HUES48 (cell line): Measurements from ENCODE around the gene FAM13A.
"Not testable (repeated sequence)": the region's sequence is repeated elsewhere in the genome, so short reads cannot be mapped to it uniquely, and the experiment has no call there.

ENCODE experiments used
- H3K27ac ChIP-seq: one replicate; pipeline ENCODE4 v1.7.0; 2013; ENCODE audit warnings: low read depth, low read length, inconsistent platforms
- H3K27me3 ChIP-seq: 2 replicates; pipeline ENCODE4 v1.6.1; 2013; ENCODE audit warnings: mild to moderate bottlenecking, low read length; ENCODE audit not compliant: control insufficient read depth, insufficient read depth
- H3K36me3 ChIP-seq: 2 replicates; pipeline ENCODE4 v1.6.1; 2013; ENCODE audit warnings: low read length; ENCODE audit not compliant: control insufficient read depth, insufficient read depth
- H3K4me1 ChIP-seq: 2 replicates; pipeline ENCODE4 v1.6.1; 2013; ENCODE audit warnings: mild to moderate bottlenecking, low read length; ENCODE audit not compliant: control insufficient read depth, insufficient read depth
- H3K4me3 ChIP-seq: 2 replicates; pipeline ENCODE4 v1.5.1; 2013; ENCODE audit warnings: mild to moderate bottlenecking, low read depth, low read length
- H3K9ac ChIP-seq: 2 replicates; pipeline ENCODE4 v1.6.1; 2013; ENCODE audit warnings: mild to moderate bottlenecking, low read depth, low read length, moderate library complexity
- H3K9me3 ChIP-seq: 2 replicates; pipeline ENCODE4 v1.6.1; 2013; ENCODE audit warnings: low read length; ENCODE audit not compliant: control insufficient read depth, insufficient read depth

FAM13A gene

GRCh38 chr4:88853583-88853982 lies 203.4 kb downstream of the FAM13A start:
- H3K27ac ChIP-seq, H3K4me3 ChIP-seq, H3K4me1 ChIP-seq, H3K9ac ChIP-seq, H3K9me3 ChIP-seq, H3K36me3 ChIP-seq, H3K27me3 ChIP-seq: not testable (repeated sequence)

- Histone ChIP-seq H3K9me3 (no peaks in the 10 kb centered on the region), H3K27me3 (no peaks in the 10 kb centered on the region), H3K9ac (no peak overlapping the region), H3K27ac (no peak overlapping the region), H3K4me3 (no peak overlapping the region), H3K36me3 (no peaks in the 10 kb centered on the region; the same call in 1 of the 2 replicates), H3K4me1 (peaks cover 7% of the 10 kb centered on the region; the same call in 1 of the 2 replicates)
These were observed 210.7 kb downstream of the FAM13A start for GRCh38 chr4:88846206-88846790.

- H3K27ac ChIP-seq, result no peak overlapping the region
- H3K9me3 ChIP-seq, result no peaks in the 10 kb centered on the region
- H3K4me1 ChIP-seq, result peaks cover 7% of the 10 kb centered on the region; the same call in 1 of the 2 replicates
- H3K4me3 ChIP-seq, result no peak overlapping the region
- H3K9ac ChIP-seq, result no peak overlapping the region
- H3K27me3 ChIP-seq, result no peaks in the 10 kb centered on the region
- no peaks in the 10 kb centered on the region; the same call in 1 of the 2 replicates for H3K36me3 ChIP-seq
These were observed 213.8 kb downstream of the FAM13A start for GRCh38 chr4:88843067-88843685.

GRCh38 chr4:88841635-88842034 lies 215.3 kb downstream of the FAM13A start:
- H3K4me3 ChIP-seq, result no peak overlapping the region
- no peaks in the 10 kb centered on the region for H3K27me3 ChIP-seq
- no peaks in the 10 kb centered on the region for H3K9me3 ChIP-seq
- H3K4me1 ChIP-seq, result peaks cover 7% of the 10 kb centered on the region; the same call in 1 of the 2 replicates
- H3K27ac ChIP-seq, result no peak overlapping the region
- no peak overlapping the region for H3K9ac ChIP-seq
- H3K36me3 ChIP-seq, result no peaks in the 10 kb centered on the region; the same call in 1 of the 2 replicates

- H3K27me3 ChIP-seq, result no peaks in the 10 kb centered on the region
- H3K36me3 ChIP-seq, result no peaks in the 10 kb centered on the region
- H3K27ac ChIP-seq, result no peak overlapping the region
- no peak overlapping the region for H3K4me3 ChIP-seq
- H3K9ac ChIP-seq, result no peak overlapping the region
- H3K9me3 ChIP-seq, result no peaks in the 10 kb centered on the region
- H3K4me1 ChIP-seq, result no peaks in the 10 kb centered on the region
These were observed 220.8 kb downstream of the FAM13A start for GRCh38 chr4:88836216-88836615.

- Histone ChIP-seq H3K9ac (no peak overlapping the region), H3K27ac (no peak overlapping the region), H3K4me1 (no peaks in the 10 kb centered on the region), H3K9me3 (no peaks in the 10 kb centered on the region), H3K4me3 (no peak overlapping the region), H3K36me3 (no peaks in the 10 kb centered on the region), H3K27me3 (no peaks in the 10 kb centered on the region)
These were observed 226.0 kb downstream of the FAM13A start for GRCh38 chr4:88831031-88831430.

- no peaks in the 10 kb centered on the region for H3K9me3 ChIP-seq
- H3K9ac ChIP-seq, result no peak overlapping the region
- H3K4me1 ChIP-seq, result no peaks in the 10 kb centered on the region
- no peak overlapping the region for H3K27ac ChIP-seq
- no peaks in the 10 kb centered on the region for H3K27me3 ChIP-seq
- no peak overlapping the region for H3K4me3 ChIP-seq
- no peaks in the 10 kb centered on the region for H3K36me3 ChIP-seq
These were observed 226.4 kb downstream of the FAM13A start for GRCh38 chr4:88830598-88830997.

- no peak overlapping the region for H3K4me3 ChIP-seq
- no peaks in the 10 kb centered on the region for H3K27me3 ChIP-seq
- H3K4me1 ChIP-seq, result peaks cover 2% of the 10 kb centered on the region; the same call in 1 of the 2 replicates
- H3K36me3 ChIP-seq, result no peaks in the 10 kb centered on the region
- no peak overlapping the region for H3K27ac ChIP-seq
- no peaks in the 10 kb centered on the region for H3K9me3 ChIP-seq
- no peak overlapping the region for H3K9ac ChIP-seq
These were observed 228.0 kb downstream of the FAM13A start for GRCh38 chr4:88828842-88829571.

- no peak overlapping the region for H3K4me3 ChIP-seq
- H3K4me1 ChIP-seq, result peaks cover 12% of the 10 kb centered on the region
- H3K36me3 ChIP-seq, result no peaks in the 10 kb centered on the region
- no peak overlapping the region for H3K27ac ChIP-seq
- H3K9ac ChIP-seq, result no peak overlapping the region
- H3K9me3 ChIP-seq, result no peaks in the 10 kb centered on the region
- no peaks in the 10 kb centered on the region for H3K27me3 ChIP-seq
These were observed 229.5 kb downstream of the FAM13A start for GRCh38 chr4:88827442-88827841.

- Histone ChIP-seq H3K36me3 (no peaks in the 10 kb centered on the region), H3K27ac (no peak overlapping the region), H3K27me3 (no peaks in the 10 kb centered on the region), H3K9ac (no peak overlapping the region), H3K4me1 (peaks cover 17% of the 10 kb centered on the region), H3K4me3 (no peak overlapping the region), H3K9me3 (no peaks in the 10 kb centered on the region)
These were observed 230.2 kb downstream of the FAM13A start for GRCh38 chr4:88826771-88827170.

GRCh38 chr4:88825931-88826330 lies 231.1 kb downstream of the FAM13A start:
- Histone ChIP-seq H3K4me1 (peaks cover 26% of the 10 kb centered on the region), H3K36me3 (no peaks in the 10 kb centered on the region), H3K9me3 (no peaks in the 10 kb centered on the region), H3K9ac (no peak overlapping the region), H3K27me3 (no peaks in the 10 kb centered on the region), H3K4me3 (no peak overlapping the region), H3K27ac (no peak overlapping the region)
